DOHH2 (cell line): ENCODE results near the gene TGFBRAP1.

Source experiments
- H3F3A ChIP-seq: fragments of 200-600 bp; sonication (generic), shearing (Covaris generic); 2 replicates; pipeline ENCODE4 v1.6.0; 2016; ENCODE audit warnings: antibody characterized with exemption, mild to moderate bottlenecking; ENCODE audit not compliant: control insufficient read depth, insufficient read depth
- H3K27ac ChIP-seq: fragments of 200-600 bp; sonication (generic); 2 replicates; pipeline ENCODE4 v1.5.1; 2014; ENCODE audit warnings: low read depth, mild to moderate bottlenecking, low read length, moderate library complexity
- H3K27me3 ChIP-seq: fragments of 200-600 bp; sonication (generic); 2 replicates; pipeline ENCODE4 v1.6.1; 2014; ENCODE audit warnings: mild to moderate bottlenecking, low read length, mixed read lengths; ENCODE audit not compliant: control insufficient read depth
- H3K36me3 ChIP-seq: fragments of 200-600 bp; sonication (generic); 2 replicates; pipeline ENCODE4 v1.6.1; 2014; ENCODE audit warnings: mild to moderate bottlenecking, low read length, moderate library complexity, mixed read lengths; ENCODE audit not compliant: control insufficient read depth
- H3K4me1 ChIP-seq: fragments of 200-600 bp; sonication (generic); 2 replicates; pipeline ENCODE4 v1.6.1; 2014; ENCODE audit warnings: mild to moderate bottlenecking, low read length, mixed read lengths; ENCODE audit not compliant: control insufficient read depth
- H3K4me2 ChIP-seq: fragments of 200-600 bp; sonication (generic); 2 replicates; pipeline ENCODE4 v1.6.0; 2014; ENCODE audit warnings: mild to moderate bottlenecking, low read length, moderate library complexity
- H3K4me3 ChIP-seq: fragments of 200-600 bp; sonication (generic); 2 replicates; pipeline ENCODE4 v1.5.1; 2014; ENCODE audit warnings: mild to moderate bottlenecking, low read length, mixed read lengths
- H3K79me2 ChIP-seq: fragments of 200-600 bp; sonication (generic); 2 replicates; pipeline ENCODE4 v1.6.1; 2014; ENCODE audit warnings: mild to moderate bottlenecking, low read length, mixed read lengths; ENCODE audit not compliant: control insufficient read depth
- H3K9me2 ChIP-seq: fragments of 200-600 bp; sonication (generic); replicated peaks from 2 replicates; pipeline ENCODE4 v1.6.1; 2014; ENCODE audit warnings: mild to moderate bottlenecking, low read length, mixed read lengths; ENCODE audit not compliant: control insufficient read depth
- H3K9me3 ChIP-seq: fragments of 200-600 bp; sonication (generic); 2 replicates; pipeline ENCODE4 v1.6.1; 2014; ENCODE audit warnings: antibody characterized with exemption, low read length, mixed read lengths; ENCODE audit not compliant: control insufficient read depth, insufficient read depth
- H4K20me1 ChIP-seq: fragments of 200-600 bp; sonication (generic); 2 replicates; pipeline ENCODE4 v1.6.0; 2014; ENCODE audit warnings: low read depth, mild to moderate bottlenecking, antibody characterized with exemption, low read length, moderate library complexity; ENCODE audit not compliant: control insufficient read depth, insufficient read depth
- EZH2phosphoT487 ChIP-seq: fragments of 200-600 bp; sonication (generic); IDR thresholded peaks from 2 replicates; pipeline ENCODE4 v1.6.1; 2017; ENCODE audit warnings: borderline replicate concordance, mild to moderate bottlenecking, antibody characterized with exemption, low read length, moderate library complexity, mixed read lengths
- TF ChIP-seq, protein P1 (sequence below): fragments of 200-600 bp; sonication (generic); IDR thresholded peaks from one replicate; pipeline ENCODE4 v1.5.1; 2014; ENCODE audit warnings: antibody characterized with exemption, mild to moderate bottlenecking, low read depth, low read length; ENCODE audit not compliant: poor library complexity, severe bottlenecking

The TGFBRAP1 gene

DNA sequence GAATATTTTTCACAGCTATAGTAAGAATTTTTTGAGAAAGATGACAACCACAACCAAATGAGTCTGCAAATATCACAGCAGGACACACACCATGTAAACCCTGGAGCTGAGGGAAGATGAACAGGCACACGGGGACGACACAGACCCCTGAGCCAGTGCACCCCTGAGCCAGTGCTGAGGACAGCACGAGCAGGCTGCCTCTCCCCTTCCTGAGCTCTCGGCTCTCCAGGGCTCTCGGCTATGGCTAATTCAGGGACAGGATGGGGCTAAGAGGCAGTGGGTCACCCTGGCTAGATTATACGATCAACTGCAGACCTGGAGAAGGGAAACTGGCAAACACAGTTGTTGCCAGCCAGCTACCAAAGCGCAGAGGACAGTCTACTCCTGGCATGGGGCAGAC, 41.4 kb downstream of the TGFBRAP1 start:
- H3K4me3 ChIP-seq, result no peak overlapping the region
- H3K36me3 ChIP-seq, result peaks cover 92% of the 10 kb centered on the region
- H3K9me3 ChIP-seq, result no peaks in the 10 kb centered on the region
- H4K20me1 ChIP-seq, result no peaks in the 10 kb centered on the region
- TF ChIP-seq EZH2phosphoT487, result no peak
- TF ChIP-seq, protein P1, sequence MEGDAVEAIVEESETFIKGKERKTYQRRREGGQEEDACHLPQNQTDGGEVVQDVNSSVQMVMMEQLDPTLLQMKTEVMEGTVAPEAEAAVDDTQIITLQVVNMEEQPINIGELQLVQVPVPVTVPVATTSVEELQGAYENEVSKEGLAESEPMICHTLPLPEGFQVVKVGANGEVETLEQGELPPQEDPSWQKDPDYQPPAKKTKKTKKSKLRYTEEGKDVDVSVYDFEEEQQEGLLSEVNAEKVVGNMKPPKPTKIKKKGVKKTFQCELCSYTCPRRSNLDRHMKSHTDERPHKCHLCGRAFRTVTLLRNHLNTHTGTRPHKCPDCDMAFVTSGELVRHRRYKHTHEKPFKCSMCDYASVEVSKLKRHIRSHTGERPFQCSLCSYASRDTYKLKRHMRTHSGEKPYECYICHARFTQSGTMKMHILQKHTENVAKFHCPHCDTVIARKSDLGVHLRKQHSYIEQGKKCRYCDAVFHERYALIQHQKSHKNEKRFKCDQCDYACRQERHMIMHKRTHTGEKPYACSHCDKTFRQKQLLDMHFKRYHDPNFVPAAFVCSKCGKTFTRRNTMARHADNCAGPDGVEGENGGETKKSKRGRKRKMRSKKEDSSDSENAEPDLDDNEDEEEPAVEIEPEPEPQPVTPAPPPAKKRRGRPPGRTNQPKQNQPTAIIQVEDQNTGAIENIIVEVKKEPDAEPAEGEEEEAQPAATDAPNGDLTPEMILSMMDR, result no peak
- H3K79me2 ChIP-seq, result peaks cover 7% of the 10 kb centered on the region; the same call in 1 of the 2 replicates
- no peak overlapping the region for H3K4me2 ChIP-seq
- no peaks in the 10 kb centered on the region for H3F3A ChIP-seq
- no peaks in the 10 kb centered on the region for H3K4me1 ChIP-seq
- no peaks in the 10 kb centered on the region for H3K27me3 ChIP-seq
- H3K9me2 ChIP-seq, result no peaks in the 10 kb centered on the region
- H3K27ac ChIP-seq, result no peak overlapping the region

DNA sequence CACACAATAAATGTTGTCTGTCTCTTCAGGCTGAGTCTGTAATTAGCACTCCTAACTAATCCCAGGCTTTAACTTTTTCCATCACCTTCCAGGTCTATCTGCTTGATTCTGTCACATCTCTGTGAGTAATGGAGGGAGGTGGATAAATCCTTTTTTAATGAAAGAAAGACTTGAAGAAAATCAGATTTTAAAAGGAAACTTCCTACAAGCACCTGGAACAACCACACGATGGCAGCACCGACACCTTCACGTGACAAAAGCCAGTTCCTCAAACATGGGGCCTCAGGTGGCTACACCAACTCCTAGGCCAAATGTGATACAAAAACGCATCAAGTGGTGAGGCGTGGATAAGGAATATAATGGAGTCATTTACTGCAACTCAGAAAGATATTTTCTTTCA, 41.8 kb downstream of the TGFBRAP1 start:
- Histone ChIP-seq H3K27me3 (no peaks in the 10 kb centered on the region), H3F3A (no peaks in the 10 kb centered on the region), H3K4me1 (no peaks in the 10 kb centered on the region), H4K20me1 (no peaks in the 10 kb centered on the region), H3K9me2 (no peaks in the 10 kb centered on the region), H3K4me2 (no peak overlapping the region), H3K79me2 (peaks cover 7% of the 10 kb centered on the region; the same call in 1 of the 2 replicates), H3K27ac (no peak overlapping the region), H3K9me3 (no peaks in the 10 kb centered on the region), H3K4me3 (no peak overlapping the region), H3K36me3 (peaks cover 93% of the 10 kb centered on the region)
- TF ChIP-seq EZH2phosphoT487, result no peak
- TF ChIP-seq, protein P1, result peak; percentile 48

DNA sequence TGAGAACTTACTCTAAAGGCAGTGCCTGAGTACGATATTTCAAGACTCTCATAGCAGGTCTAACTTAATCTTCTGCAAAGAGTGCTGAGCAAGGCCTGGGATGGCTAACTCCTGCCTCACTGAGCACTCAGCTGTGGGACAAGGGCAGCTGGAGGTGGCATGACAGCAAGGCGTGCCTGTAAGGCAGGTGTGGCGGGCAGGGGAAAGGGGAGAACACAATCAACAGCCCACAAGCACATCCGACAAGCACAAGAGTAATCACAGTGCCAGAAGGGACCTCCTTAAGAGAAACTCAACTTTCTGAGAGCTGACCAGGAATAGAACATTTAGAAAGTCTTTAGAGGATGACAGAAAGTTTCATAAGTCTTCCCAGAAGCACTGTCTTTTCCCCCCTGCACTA, 46.0 kb downstream of the TGFBRAP1 start:
- Histone ChIP-seq H3F3A (no peaks in the 10 kb centered on the region), H3K27ac (no peak overlapping the region), H3K9me3 (no peaks in the 10 kb centered on the region), H3K4me2 (no peak overlapping the region), H3K79me2 (peaks cover 5% of the 10 kb centered on the region; the same call in 1 of the 2 replicates), H3K27me3 (no peaks in the 10 kb centered on the region), H4K20me1 (no peaks in the 10 kb centered on the region), H3K4me1 (no peaks in the 10 kb centered on the region), H3K4me3 (no peak overlapping the region), H3K9me2 (no peaks in the 10 kb centered on the region), H3K36me3 (peaks cover 89% of the 10 kb centered on the region)
- TF ChIP-seq EZH2phosphoT487, result no peak
- TF ChIP-seq, protein P1, result no peak

DNA sequence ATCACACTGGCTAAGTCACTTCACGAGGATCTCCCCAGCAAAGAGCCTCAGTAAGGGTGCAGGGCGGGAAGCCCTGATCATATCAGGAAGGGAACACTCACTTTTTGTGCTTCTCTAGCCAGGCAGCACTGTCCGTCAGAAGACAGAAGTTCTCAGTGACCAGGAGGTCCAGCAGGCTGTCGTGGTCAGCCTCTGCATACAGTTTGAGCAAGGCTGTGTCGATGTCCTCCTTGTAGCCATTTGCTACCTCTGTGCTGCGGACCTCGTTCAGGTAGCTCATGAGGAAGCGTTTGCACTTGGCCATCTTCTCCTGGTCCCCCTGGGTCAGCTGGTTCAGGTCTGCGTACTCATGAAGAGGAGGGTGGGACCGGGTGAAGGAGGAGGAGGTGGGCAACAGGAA, 49.3 kb downstream of the TGFBRAP1 start:
- no peaks in the 10 kb centered on the region for H3K4me1 ChIP-seq
- H3K36me3 ChIP-seq, result peaks cover 85% of the 10 kb centered on the region
- no peaks in the 10 kb centered on the region for H3K27me3 ChIP-seq
- no peaks in the 10 kb centered on the region for H3K9me2 ChIP-seq
- TF ChIP-seq EZH2phosphoT487, result no peak
- TF ChIP-seq, protein P1, result no peak
- no peak overlapping the region for H3K27ac ChIP-seq
- H3K4me3 ChIP-seq, result no peak overlapping the region
- H3K9me3 ChIP-seq, result no peaks in the 10 kb centered on the region
- no peak overlapping the region for H3K4me2 ChIP-seq
- no peaks in the 10 kb centered on the region for H3K79me2 ChIP-seq
- H3F3A ChIP-seq, result no peaks in the 10 kb centered on the region
- H4K20me1 ChIP-seq, result no peaks in the 10 kb centered on the region
